HEK293T (cell line): Measurements from ENCODE around the gene PDIA6.

ENCODE experiments used
- ARNT ChIP-seq: fragments of 450-650 bp; IDR thresholded peaks from 2 replicates; pipeline ENCODE4 v1.6.1; 2017; ENCODE audit warnings: mild to moderate bottlenecking
- BHLHE40 ChIP-seq: fragments of 450-650 bp; IDR thresholded peaks from 2 replicates; pipeline ENCODE4 v1.6.1; 2016; ENCODE audit warnings: mild to moderate bottlenecking, moderate library complexity, borderline replicate concordance
- ELF4 ChIP-seq: fragments of 450-650 bp; IDR thresholded peaks from 2 replicates; pipeline ENCODE4 v1.6.1; 2017; ENCODE audit warnings: antibody characterized with exemption
- FOXK2 ChIP-seq: fragments of 450-650 bp; IDR thresholded peaks from 2 replicates; pipeline ENCODE4 v1.6.1; 2016; ENCODE audit warnings: mild to moderate bottlenecking
- FOXM1 ChIP-seq: fragments of 450-650 bp; IDR thresholded peaks from 2 replicates; pipeline ENCODE4 v1.6.1; 2017; ENCODE audit warnings: mild to moderate bottlenecking, borderline replicate concordance
- HDGF ChIP-seq: fragments of 450-650 bp; IDR thresholded peaks from 2 replicates; pipeline ENCODE4 v1.6.1; 2017; ENCODE audit warnings: antibody characterized with exemption, borderline replicate concordance
- L3MBTL2 ChIP-seq: fragments of 450-650 bp; conservative IDR thresholded peaks from 2 replicates; pipeline ENCODE4 v1.6.1; 2016; ENCODE audit warnings: mild to moderate bottlenecking
- NFRKB ChIP-seq: fragments of 450-650 bp; IDR thresholded peaks from 2 replicates; pipeline ENCODE4 v1.6.1; 2016; ENCODE audit warnings: mild to moderate bottlenecking, moderate library complexity
- SP1 ChIP-seq: fragments of 450-650 bp; IDR thresholded peaks from 2 replicates; pipeline ENCODE4 v1.6.1; 2017
- SUZ12 ChIP-seq: fragments of 450-650 bp; IDR thresholded peaks from 2 replicates; pipeline ENCODE4 v1.6.1; 2016; ENCODE audit warnings: mild to moderate bottlenecking
- TARDBP ChIP-seq: fragments of 450-650 bp; IDR thresholded peaks from 2 replicates; pipeline ENCODE4 v1.6.1; 2016

- TF ChIP-seq L3MBTL2, result no peak
- TF ChIP-seq SP1, result 0 out of 2 replicates have a peak, but pooled peaks have one; percentile 32
- no peak for TF ChIP-seq SUZ12
- no peak for TF ChIP-seq ELF4
- peak; percentile 27; the same call in 1 of the 2 replicates for TF ChIP-seq FOXM1
- no peak for TF ChIP-seq BHLHE40
- no peak for TF ChIP-seq FOXK2
- no peak for TF ChIP-seq TARDBP
- TF ChIP-seq HDGF, result no peak
- no peak for TF ChIP-seq NFRKB
- TF ChIP-seq ARNT, result no peak
Measured at GRCh38 chr2:10812362-10813162, at the start of gene PDIA6.
